Left lobe of liver (tissue), 2 donors: ENCODE data around the gene TMEM218. TPM values are rescaled to one million over a fixed set of nuclear protein-coding genes. Genes with fewer than 3 reads are reported as not detected.
"Not testable (repeated sequence)": the region's sequence is repeated elsewhere in the genome, so short reads cannot be mapped to it uniquely, and the experiment has no call there.

ENCODE experiments used
- ATAC-seq: fragments of 200-7000 bp; cut with Tn5 transposase; one replicate; pipeline ENCODE4 v1.9.1; 2020; ENCODE audit warnings: mild to moderate bottlenecking, moderate library complexity
- DNase-seq: peaks from one replicate; pipeline ENCODE4 v3.0.0-alpha.2; 2020; ENCODE audit warnings: low spot score
- total RNA-seq: library from RNA; stranded (reverse); gene quantifications from one replicate; pipeline ENCODE4 v1.2.1, GENCODE V29; 2021
- donor health status: DM: no; HTN: no; CAD: no; lungs with moderate emphysema.
- donor health status: DM: no; HTN: yes; CAD: no.

Gene TMEM218
- total RNA-seq, 1 donor from 2014 or later = 9.3 TPM

DNA sequence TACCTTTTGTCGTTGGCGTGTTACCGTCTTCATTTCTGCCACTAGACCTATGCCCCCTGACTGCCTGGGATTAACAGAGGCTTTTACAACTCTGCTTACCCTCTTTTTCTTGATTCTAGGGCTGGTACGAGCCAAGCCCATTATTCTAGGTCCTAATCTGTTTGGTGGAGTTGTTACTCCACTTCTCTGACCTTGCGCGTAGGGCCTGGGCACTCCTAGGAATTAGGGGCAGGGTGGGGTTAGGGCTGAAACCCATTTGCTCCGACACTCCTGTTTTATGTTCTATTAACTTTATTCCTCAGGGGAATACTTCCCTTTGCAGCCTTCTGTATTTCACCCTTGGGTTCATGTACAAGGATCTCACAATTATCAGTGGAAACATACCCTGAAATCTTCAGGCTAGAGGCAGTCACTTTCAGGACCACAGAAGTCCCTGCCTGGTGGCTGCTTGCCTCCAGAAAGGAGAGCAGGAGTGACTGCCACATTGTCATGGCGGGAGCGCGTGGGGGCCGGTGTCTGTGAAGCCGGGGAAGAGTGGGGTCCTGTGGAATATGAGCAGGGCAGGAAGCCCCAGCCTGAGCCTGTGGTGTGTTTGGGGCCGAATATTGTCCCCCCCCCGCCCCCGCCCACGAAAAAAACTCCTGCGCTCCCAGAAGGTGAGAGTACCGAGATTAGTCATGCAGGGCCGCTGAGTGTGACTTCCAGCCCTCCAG lies 49.1 kb downstream of the TMEM218 start:
- DNase-seq = peak; percentile 43
- ATAC-seq = peak; percentile 18

DNA sequence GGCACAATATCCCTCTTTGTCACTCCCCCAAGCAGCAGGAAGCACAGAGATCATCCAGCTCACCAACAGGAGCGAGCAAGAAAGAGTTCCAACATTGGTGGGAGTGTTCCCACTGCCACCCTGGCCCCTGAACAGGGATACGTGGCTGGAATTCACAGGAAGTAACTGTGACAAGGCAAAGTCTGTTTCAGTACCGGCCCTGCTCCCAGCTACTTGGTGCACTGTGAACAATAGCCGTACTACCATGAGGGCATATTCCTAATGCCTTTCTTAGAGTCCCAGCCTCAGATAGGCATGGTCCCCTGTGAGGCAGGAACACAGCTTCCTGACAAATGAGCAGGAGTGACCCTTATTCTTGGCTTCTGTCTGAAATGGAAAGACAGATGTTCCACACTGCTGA lies 50.1 kb downstream of the TMEM218 start:
- DNase-seq = no peak
- ATAC-seq = no peak

DNA sequence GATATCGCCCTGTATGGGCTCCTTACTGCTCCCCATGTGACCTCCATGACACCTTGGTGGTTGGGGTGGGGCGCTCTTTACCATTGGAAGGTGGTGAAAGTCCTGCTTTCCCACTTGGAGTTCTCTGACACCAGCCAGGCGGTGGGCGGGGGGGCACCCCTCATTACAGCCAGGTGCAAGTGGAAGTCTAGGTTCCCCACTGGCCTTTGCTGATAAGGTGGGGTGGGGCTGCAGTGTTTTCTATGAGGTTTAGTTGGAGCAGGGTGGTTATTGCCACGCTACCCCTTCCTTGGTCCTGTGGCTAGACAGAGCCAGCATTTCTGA lies 53.8 kb downstream of the TMEM218 start:
- no peak for DNase-seq
- ATAC-seq = no peak

DNA sequence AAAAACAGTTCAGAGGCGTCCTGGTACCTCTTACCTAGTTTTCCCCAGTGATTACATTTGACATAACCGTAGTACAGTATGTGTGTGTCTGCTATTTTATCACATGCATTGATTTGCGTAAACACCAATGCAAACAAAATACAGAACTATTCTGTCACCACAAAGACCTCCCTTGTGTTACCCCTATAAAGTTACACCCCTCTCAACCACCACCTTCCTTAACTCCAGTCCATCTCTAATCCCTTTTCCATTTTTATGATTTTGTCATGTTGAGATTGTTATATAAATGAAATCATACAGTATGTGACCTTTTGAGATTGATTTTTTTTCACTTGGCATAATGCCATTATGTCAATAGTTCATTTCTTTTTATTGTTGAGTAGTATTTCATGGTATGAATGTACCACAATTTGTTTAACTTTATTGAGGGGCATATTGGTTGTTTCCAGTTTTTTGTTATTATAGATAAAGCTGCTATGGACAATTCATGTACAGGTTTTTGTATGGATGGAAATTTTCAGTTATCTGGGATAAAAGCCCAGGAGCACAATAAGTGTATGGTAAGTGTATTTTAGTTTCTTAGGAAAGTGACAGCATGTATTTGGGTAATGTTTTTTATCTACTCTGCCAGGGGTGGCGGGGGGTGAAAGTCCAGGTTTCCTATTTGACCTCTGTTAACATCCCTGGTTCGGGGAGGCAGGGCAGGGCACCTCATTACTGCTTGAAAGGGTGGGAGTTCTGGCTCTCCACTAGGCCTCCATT lies 54.3 kb downstream of the TMEM218 start:
- ATAC-seq (peak; percentile 49), DNase-seq (no peak)

DNA sequence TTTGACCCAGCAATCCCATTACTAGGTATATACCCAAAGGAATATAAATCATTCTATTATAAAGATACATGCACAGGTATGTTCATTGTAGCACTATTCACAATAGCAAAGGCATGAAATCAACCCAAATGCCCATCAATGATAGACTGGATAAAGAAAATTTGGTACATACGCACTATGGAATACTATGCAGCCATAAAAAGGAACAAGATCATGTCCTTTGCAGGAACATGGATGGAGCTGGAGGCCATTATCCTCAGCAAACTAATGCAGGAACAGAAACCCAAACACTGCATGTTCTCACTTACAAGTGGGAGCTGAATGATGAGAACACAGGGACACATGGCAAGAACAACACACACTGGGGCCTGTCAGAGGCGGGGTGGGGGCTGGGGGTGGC lies 55.3 kb downstream of the TMEM218 start:
- not testable (repeated sequence) for ATAC-seq, DNase-seq

DNA sequence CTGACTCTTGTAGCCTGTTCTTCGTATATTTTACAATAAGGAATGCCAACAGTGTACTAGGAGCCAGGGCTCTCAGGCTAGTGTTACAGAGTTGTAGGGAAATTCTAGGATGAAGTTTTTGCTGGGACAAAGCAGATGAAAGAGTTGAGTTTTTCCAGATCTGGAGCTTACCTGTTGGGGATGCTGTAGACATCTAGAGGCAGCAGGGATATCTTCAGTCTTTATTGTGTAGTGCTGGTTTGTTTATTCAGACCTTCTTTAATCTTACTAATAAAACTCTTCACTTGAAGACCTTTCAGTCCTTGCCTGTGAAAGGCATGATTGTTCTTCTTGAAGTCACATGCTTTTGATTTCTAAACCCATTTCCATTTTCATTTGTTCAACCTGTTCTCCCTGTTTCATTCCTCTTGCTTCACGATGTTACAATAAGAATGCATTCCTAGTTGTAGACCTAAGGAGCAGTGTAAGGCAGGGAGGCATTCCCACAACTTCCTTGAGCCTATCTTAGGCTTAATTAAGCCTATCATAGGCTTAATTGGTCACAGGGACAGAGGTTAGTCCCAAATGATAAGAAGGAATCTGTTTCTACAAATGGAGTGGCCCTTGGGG lies 56.2 kb downstream of the TMEM218 start:
- DNase-seq = no peak
- ATAC-seq = no peak

DNA sequence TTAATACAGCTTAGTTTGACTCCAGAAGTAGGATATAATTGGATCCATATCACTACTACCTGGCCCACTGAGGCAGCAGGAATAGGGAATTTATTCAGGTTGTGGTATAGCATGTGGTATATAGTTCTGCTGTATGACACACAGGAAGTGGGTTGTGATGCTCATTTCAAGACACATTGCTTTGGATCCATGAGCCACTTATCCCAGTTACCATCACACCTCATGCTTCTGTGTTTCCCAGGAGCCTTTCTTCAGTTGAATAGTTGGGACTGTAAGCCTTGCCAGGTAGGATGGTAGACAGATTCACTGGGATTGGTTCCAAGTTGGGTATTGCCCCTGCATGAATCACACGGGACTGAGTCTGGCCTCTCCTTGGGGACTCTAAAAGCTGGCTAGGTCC lies 58.3 kb downstream of the TMEM218 start:
- DNase-seq (no peak), ATAC-seq (no peak)

DNA sequence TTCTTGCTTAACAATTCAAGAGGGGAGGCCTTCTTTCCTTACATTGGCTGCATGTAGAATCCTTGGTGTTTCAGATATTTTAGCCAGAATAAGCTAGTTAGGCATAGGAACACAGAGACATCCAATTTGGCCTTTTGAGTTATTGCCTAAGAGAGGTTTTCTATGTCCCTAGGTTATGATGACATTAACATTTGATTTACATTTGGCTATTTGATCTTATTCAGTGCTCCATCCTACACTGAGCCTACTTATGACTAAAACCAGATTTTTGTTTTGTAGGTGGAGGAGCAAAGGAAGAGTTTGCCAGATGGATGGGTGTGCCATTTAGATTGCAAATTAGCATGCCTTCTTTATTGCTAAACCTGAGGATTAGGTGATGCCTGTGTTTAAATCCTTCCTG lies 59.4 kb downstream of the TMEM218 start:
- ATAC-seq (no peak), DNase-seq (no peak)

DNA sequence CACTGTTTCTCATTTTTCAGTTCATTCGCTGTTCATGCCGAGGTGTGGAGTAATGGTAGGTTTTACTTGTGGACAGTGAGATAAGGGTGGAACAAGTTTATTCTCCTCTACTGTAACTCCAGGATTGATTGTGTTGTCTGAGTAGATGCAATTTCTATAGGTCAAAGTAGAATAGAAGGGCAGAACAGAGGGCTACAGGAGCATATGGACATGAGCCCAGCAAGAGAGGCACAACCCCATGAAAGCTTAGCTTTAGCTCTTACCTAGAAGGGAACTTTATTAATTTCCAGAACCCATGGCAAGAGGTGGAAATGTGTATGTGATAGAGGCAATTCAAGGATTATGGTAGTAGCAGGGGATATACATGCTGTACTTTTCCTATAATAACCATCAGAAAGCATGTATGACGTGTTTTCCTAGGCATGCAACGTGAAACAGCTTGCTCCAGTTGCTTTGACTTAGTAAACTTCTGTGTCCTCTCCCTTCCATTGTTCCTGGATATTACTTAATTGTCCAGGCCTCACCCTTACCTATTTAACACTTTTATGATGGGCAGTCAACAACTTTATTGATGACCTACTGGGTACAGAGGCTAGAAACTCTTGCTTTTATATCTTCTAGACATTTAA lies 62.1 kb downstream of the TMEM218 start:
- ATAC-seq = no peak
- no peak for DNase-seq

Other genes starting within 250 kb of the TMEM218 start
- 1.5 TPM for gene ROBO3, start 246.2 kb downstream of the TMEM218 start, total RNA-seq
- gene ROBO4, start 213.8 kb downstream of the TMEM218 start, total RNA-seq = 6.3 TPM
- gene HEPN1, start 192.4 kb downstream of the TMEM218 start, total RNA-seq = not detected
- gene HEPACAM, start 175.6 kb downstream of the TMEM218 start, total RNA-seq = 27.2 TPM
- gene CCDC15, start 157.4 kb downstream of the TMEM218 start, total RNA-seq = 0.48 TPM
- 3.1 TPM for gene SLC37A2, start 48.3 kb downstream of the TMEM218 start, total RNA-seq
- gene PKNOX2, start 53.1 kb upstream of the TMEM218 start, total RNA-seq = 0.63 TPM